Measurements from ENCODE around the gene ASXL2.

- TF ChIP-seq CTCF (IDR thresholded peaks at IDR 0.05): no peak
- TF ChIP-seq POLR2AphosphoS5 (IDR thresholded peaks at IDR 0.05): no peak
Measured at GRCh38 chr2:25760297-25760696, 118.0 kb downstream of the ASXL2 start.

Measured in upper lobe of left lung (tissue), 4 donors.